ENCODE results near the gene HIGD1B. TPM values are rescaled to one million over a fixed set of nuclear protein-coding genes. Genes with fewer than 3 reads are reported as not detected.

Gene HIGD1B
- total RNA-seq (2013; cell fraction: nucleolus; rRNA removed), result not detected in 2 replicates
- total RNA-seq (2014; rRNA removed) (not detected in 2 replicates), total RNA-seq (2014; rRNA removed; fragmentation: Illumina TruSeq; extraction: Trizol) (not detected in 2 replicates), total RNA-seq (2021) (not detected in 2 replicates), polyA plus RNA-seq (2011; rRNA removed) (not detected in 2 replicates), polyA plus RNA-seq (2014; fragmentation: Illumina TruSeq; extraction: Trizol) (not detected in 2 replicates), polyA plus RNA-seq (2014; fragmentation: Nextera tagmentation; extraction: Ambion mirVana) (not detected), polyA plus RNA-seq (2014; rRNA removed) (not detected in 2 replicates), polyA plus RNA-seq (2016; fragmentation: Nextera tagmentation; extraction: Ambion mirVana) (1 to 10 TPM in 1 of 2 experiments, not detected in 1; 1.0 TPM), polyA minus RNA-seq (2011; rRNA and poly(A)+ RNA removed) (not detected in 2 replicates), Bru-seq, nascent RNA (percentile 8 among the genes with signal in this experiment), BruChase-seq, experiment 1, labeled RNA remaining after a 6-hour chase (not detected), BruChase-seq, experiment 2, labeled RNA remaining after a 2-hour chase (not detected)
- not detected for polyA plus RNA-seq (2011; ENCODE audit: low read depth)
- polyA plus RNA-seq (2011; cell fraction: cytosol; rRNA removed), result not detected in 2 replicates
- polyA plus RNA-seq (2011; cell fraction: nucleus; rRNA removed), result not detected in 2 replicates
- not detected in 2 replicates for polyA plus RNA-seq (2012)
- polyA minus RNA-seq (2011; cell fraction: cytosol; rRNA and poly(A)+ RNA removed), result not detected in 2 replicates
- polyA minus RNA-seq (2011; cell fraction: nucleus; rRNA and poly(A)+ RNA removed), result not detected in 2 replicates
- long read RNA-seq, experiment 1, result 0 reads
- long read RNA-seq, experiment 2, partial matches to known transcripts, result 0 of 1 reads
- long read RNA-seq, experiment 2, other reads (novel, unspliced or antisense), result 1 of 1 reads

- ChIA-PET POLR2A (no interaction called here), CTCF (no interaction called here), RAD21 (ENCODE audit: unreplicated experiment) (no interaction called here), SMC1A (ENCODE audit: uncharacterized antibody, unreplicated experiment) (interaction anchor here (1.3 kb wide), 1 partner anchor 15 kb away, joined by 3 read pairs; no protein-coding TSS in a partner anchor)
- H3K27me3 ChIP-seq (replicated peaks in 1 of 2; ENCODE audit: control insufficient read depth in 2 of 2, insufficient read depth in 2 of 2, low read length in 1 of 2), result no peaks in the 10 kb centered on the region
- H3K9ac ChIP-seq (ENCODE audit: control insufficient read depth, insufficient read depth, low read length), result no peak within 1 kb of the TSS
- in situ Hi-C loops (cut with MboI), result no loop called here
- H4K20me1 ChIP-seq (ENCODE audit: control insufficient read depth, insufficient read depth), result no peaks in the 10 kb centered on the region
- H3K79me2 ChIP-seq (ENCODE audit: control insufficient read depth, insufficient read depth, low read length), result no peaks in the 10 kb centered on the region
- H3K4me1 ChIP-seq (ENCODE audit: control insufficient read depth, insufficient read depth, low read length), result no peaks in the 10 kb centered on the region
- TF ChIP-seq ZZZ3 (IDR thresholded peaks at IDR 0.05; ENCODE audit: control insufficient read depth, insufficient read length, low read depth) (no peak), NR2F1 (conservative IDR thresholded peaks at IDR 0.05) (no peak), POLR2AphosphoS5 (IDR thresholded peaks at IDR 0.05; ENCODE audit: low read length) (no peak), ZNF274 (IDR thresholded peaks at IDR 0.05; ENCODE audit: insufficient read depth, insufficient read length) (no peak), TCF12 (IDR thresholded peaks at IDR 0.05; ENCODE audit: low read depth, low read length) (no peak), ZNF622 (IDR thresholded peaks at IDR 0.05) (no peak), HDAC6 (IDR thresholded peaks at IDR 0.05; ENCODE audit: unreplicated experiment) (no peak), BCL3 (IDR thresholded peaks at IDR 0.05; ENCODE audit: borderline replicate concordance, insufficient read depth, low read depth, low read length, poor library complexity, severe bottlenecking) (no peak), SPI1 (IDR thresholded peaks at IDR 0.05; ENCODE audit: borderline replicate concordance, insufficient read depth, low read depth, low read length) (no peak), NR2C2 (IDR thresholded peaks at IDR 0.05; ENCODE audit: borderline replicate concordance, control insufficient read depth, insufficient read length, low read depth) (no peak), ELK1 (IDR thresholded peaks at IDR 0.05; ENCODE audit: low read depth, low read length) (no peak), KAT2A (conservative IDR thresholded peaks at IDR 0.05; ENCODE audit: control insufficient read depth, low read depth, low read length) (no peak), SIN3A (IDR thresholded peaks at IDR 0.05; ENCODE audit: low read depth, low read length) (no peak), WRNIP1 (IDR thresholded peaks at IDR 0.05; ENCODE audit: borderline replicate concordance, low read depth, low read length) (no peak), E4F1 (IDR thresholded peaks at IDR 0.05; ENCODE audit: borderline replicate concordance, partially characterized antibody) (no peak)
- WGBS (ENCODE audit: insufficient coverage, insufficient replicate concordance, low lambda C conversion rate, missing lambda C conversion rate), result 72% methylated on average over 2 of the region's 2 CpGs
- no peak within 1 kb of the TSS for H3K27ac ChIP-seq (ENCODE audit: control insufficient read depth, insufficient read depth)
- no peak within 1 kb of the TSS for H3K4me2 ChIP-seq (ENCODE audit: control insufficient read depth, insufficient read depth)
- H3K9me3 ChIP-seq (replicated peaks; ENCODE audit: control insufficient read depth, insufficient read depth, low read length), result no peaks in the 10 kb centered on the region
- no peak within 1 kb of the TSS for H3K4me3 ChIP-seq
- DNase-seq (ENCODE audit: low read depth, low spot score) (no peak), ATAC-seq (no peak), FAIRE-seq (no peak)
- peaks cover 0 to 16% of the 10 kb centered on the region in 2 experiments; a peak in 3 of 4 replicates for H3K36me3 ChIP-seq (ENCODE audit: control insufficient read depth in 2 of 2, insufficient read depth in 2 of 2, low read length in 1 of 2)
- intact Hi-C loops (cut with micrococcal nuclease; ENCODE audit: unreplicated experiment), result no loop called here
- BruUV-seq (replicated peaks), result no TSS peak
- H2AFZ ChIP-seq (ENCODE audit: control insufficient read depth, low read depth, low read length), result no peak within 1 kb of the TSS
Observed at GRCh38 chr17:44847586-44847985, at the start of gene HIGD1B. Gene HIGD1B, plus strand, starts transcription at chr17:44847883. Its CDS starts 270 bp downstream, at chr17:44848153.

All from GM12878 (cell line).